CD4-positive, alpha-beta memory T cell (primary cell): ENCODE results near the gene TRAF5. TPM values are rescaled to one million over a fixed set of nuclear protein-coding genes. Genes with fewer than 3 reads are reported as not detected.
"Not testable (repeated sequence)": the region's sequence is repeated elsewhere in the genome, so short reads cannot be mapped to it uniquely, and the experiment has no call there.

ENCODE experiments used
- CTCF ChIA-PET: fragments of 350-600 bp; sonication (Branson Sonifier 250); formaldehyde crosslinking; loops from one replicate; lab custom pipeline; 2021; ENCODE audit warnings: inconsistent platforms; ENCODE audit not compliant: partially characterized antibody; lab: Charles Lee
- POLR2A ChIA-PET: fragments of 350-600 bp; sonication (Branson Sonifier 250); formaldehyde crosslinking; loops from one replicate; lab custom pipeline; 2021; ENCODE audit not compliant: partially characterized antibody; lab: Charles Lee
- DNase-seq, 5 donors: peaks; one replicate each; pipeline versions ENCODE4 v3.0.0 to v3.0.0-alpha.2; 2020 to 2022; ENCODE audit warnings: mixed read lengths in 1 of 5
- H3K27ac ChIP-seq: one replicate; pipeline ENCODE4 v1.7.0; 2013; ENCODE audit warnings: low read depth, low read length
- H3K27me3 ChIP-seq: 2 replicates; pipeline ENCODE4 v1.7.0; 2013; ENCODE audit warnings: mild to moderate bottlenecking, low read length, moderate library complexity; ENCODE audit not compliant: insufficient read depth
- H3K36me3 ChIP-seq: 2 replicates; pipeline ENCODE4 v1.7.0; 2013; ENCODE audit warnings: mild to moderate bottlenecking, low read length, moderate library complexity; ENCODE audit not compliant: insufficient read depth
- H3K4me1 ChIP-seq: 2 replicates; pipeline ENCODE4 v1.7.0; 2013; ENCODE audit warnings: mild to moderate bottlenecking, low read length, moderate library complexity; ENCODE audit not compliant: insufficient read depth
- H3K4me3 ChIP-seq, 2 donors: one replicate each; pipeline ENCODE4 v1.7.0; 2013; ENCODE audit warnings: low read length in 2 of 2, mild to moderate bottlenecking in 1 of 2
- H3K9me3 ChIP-seq, 2 donors: one replicate each; pipeline ENCODE4 v1.7.0; 2013; ENCODE audit warnings: low read length in 2 of 2, control low read depth in 1 of 2; ENCODE audit not compliant: control insufficient read depth in 1 of 2
- H3K27ac Mint-ChIP-seq, 7 donors: one replicate each; pipeline ENCODE4 v1.8.0; 2020 to 2021; ENCODE audit warnings: mixed read lengths in 7 of 7, mild to moderate bottlenecking in 6 of 7, inconsistent platforms in 3 of 7, moderate library complexity in 3 of 7
- H3K27me3 Mint-ChIP-seq, 2 donors: one replicate each; pipeline ENCODE4 v1.8.0; 2020 to 2021; ENCODE audit warnings: mixed read lengths in 2 of 2
- H3K36me3 Mint-ChIP-seq, 2 donors: one replicate each; pipeline ENCODE4 v1.8.0; 2020 to 2021; ENCODE audit warnings: mixed read lengths in 2 of 2, inconsistent platforms in 1 of 2, mild to moderate bottlenecking in 1 of 2
- H3K4me1 Mint-ChIP-seq, 4 donors: one replicate each; pipeline ENCODE4 v1.8.0; 2020 to 2021; ENCODE audit warnings: mixed read lengths in 4 of 4, mild to moderate bottlenecking in 1 of 4
- H3K4me3 Mint-ChIP-seq, 8 donors: one replicate each; pipeline ENCODE4 v1.8.0; 2020 to 2021; ENCODE audit warnings: mixed read lengths in 8 of 8, mild to moderate bottlenecking in 7 of 8, moderate library complexity in 6 of 8, inconsistent platforms in 3 of 8
- H3K9me3 Mint-ChIP-seq, 8 donors: one replicate each; pipeline ENCODE4 v1.8.0; 2020 to 2021; ENCODE audit warnings: mixed read lengths in 8 of 8, mild to moderate bottlenecking in 5 of 8, inconsistent platforms in 3 of 8, moderate library complexity in 1 of 8
- intact Hi-C: fragments of 100-400 bp; cut with micrococcal nuclease; formaldehyde crosslinking; loops from one replicate; pipeline ENCODE4 v1.15.1; 2023
- polyA plus RNA-seq, 2 donors: library from polyadenylated mRNA; unstranded; fragments of 300-500 nt; fragmentation: Illumina TruSeq; gene quantifications; one replicate each; pipeline ENCODE4 v1.2.3, GENCODE V29; 2021
- total RNA-seq, 2 experiments: library from RNA; stranded (reverse); gene quantifications; one replicate each; pipeline ENCODE4 v1.2.3, GENCODE V29; 2021

Gene TRAF5
- total and polyA plus RNA-seq, 4 experiments from 2014 or later = 22.5 to 95.1 (median 58.6) TPM

DNA sequence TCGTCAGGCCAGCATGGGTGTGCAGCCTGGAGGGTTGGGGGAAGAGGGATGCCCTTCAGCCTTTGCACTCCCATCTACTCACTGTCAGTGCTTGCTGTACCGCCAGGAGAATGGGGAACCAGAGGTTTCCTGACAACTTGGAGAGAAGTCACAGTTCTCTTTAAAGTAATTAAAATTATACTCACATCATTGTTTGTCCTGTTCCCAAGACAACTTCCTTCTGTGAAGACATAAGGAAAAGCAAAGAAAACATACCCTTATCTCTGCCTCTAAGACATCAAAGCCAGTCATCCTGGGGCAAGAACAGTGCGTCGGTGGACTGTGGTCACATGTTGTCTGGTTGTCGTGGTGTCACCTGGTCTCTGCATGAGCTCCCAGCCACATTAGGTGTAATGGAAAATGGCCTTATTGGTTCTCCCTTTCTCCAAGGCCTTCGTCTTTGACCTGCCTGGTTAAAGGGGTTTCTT is 17.6 kb downstream of the TRAF5 start:
- Mint-ChIP-seq H3K36me3 (peaks cover 24 to 28% of the 10 kb centered on the region in 2 donors), H3K27ac (peak overlapping the region in 6 of 7 donors; percentile 18 to 74 (median 72)), H3K27me3 (no peaks in the 10 kb centered on the region), H3K9me3 (no peaks in the 10 kb centered on the region), H3K4me1 (peaks cover 61 to 97% (median 79%) of the 10 kb centered on the region in 4 donors), H3K4me3 (peak overlapping the region in 2 of 8 donors; percentile 26 to 61)
- intact Hi-C loops = no loop called here
- Histone ChIP-seq H3K9me3 (no peaks in the 10 kb centered on the region), H3K27ac (no peak overlapping the region), H3K4me3 (no peak overlapping the region), H3K4me1 (peaks cover 93% of the 10 kb centered on the region), H3K27me3 (no peaks in the 10 kb centered on the region), H3K36me3 (no peaks in the 10 kb centered on the region)
- POLR2A ChIA-PET = interaction anchor here (1.2 to 2.4 kb wide), 3 partner anchors 10 to 15 kb away, joined by 3 to 13 read pairs (median 4); no protein-coding TSS in a partner anchor
- CTCF ChIA-PET = interaction anchor here (1.1 to 21.4 kb wide), 3 partner anchors 17 to 235 kb away, joined by 3 to 250 read pairs (median 4); partner anchors contain the start of genes SLC30A1 and TRAF5
- no peak for DNase-seq

DNA sequence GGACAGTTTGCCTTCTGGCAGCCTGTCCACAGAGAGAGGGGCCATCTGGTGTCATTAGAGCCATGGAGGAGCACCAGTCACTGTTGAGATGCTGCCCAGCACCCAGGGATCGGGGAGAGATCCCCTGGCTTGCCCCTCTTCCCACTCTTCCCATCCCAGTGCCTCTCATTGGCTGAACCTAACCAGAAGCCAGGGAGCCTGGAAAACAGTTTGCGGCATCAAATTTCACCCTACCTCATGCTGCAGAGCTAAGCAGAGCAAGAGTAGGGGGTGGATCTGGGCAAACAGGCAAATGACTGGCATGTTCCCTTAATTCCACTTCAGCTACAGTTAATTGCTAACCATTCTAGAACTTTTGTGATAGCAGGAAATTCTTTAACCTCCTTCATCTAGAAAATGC is 19.1 kb downstream of the TRAF5 start:
- H3K27me3 ChIP-seq = no peaks in the 10 kb centered on the region
- H3K9me3 Mint-ChIP-seq = no peaks in the 10 kb centered on the region
- intact Hi-C loops = no loop called here
- peaks cover 94% of the 10 kb centered on the region for H3K4me1 ChIP-seq
- H3K27me3 Mint-ChIP-seq = no peaks in the 10 kb centered on the region
- no peak for DNase-seq
- ChIA-PET CTCF (interaction anchor here (3.4 to 21.4 kb wide), 2 partner anchors 9 to 19 kb away, joined by 16 to 250 read pairs; partner anchors contain the start of gene TRAF5), POLR2A (interaction anchor here (1.5 to 3.8 kb wide), 2 partner anchors 9 to 17 kb away, joined by 4 to 27 read pairs; no protein-coding TSS in a partner anchor)
- H3K27ac ChIP-seq = no peak overlapping the region
- H3K4me3 ChIP-seq = no peak overlapping the region
- peaks cover 67 to 97% (median 83%) of the 10 kb centered on the region in 4 donors for H3K4me1 Mint-ChIP-seq
- H3K9me3 ChIP-seq = no peaks in the 10 kb centered on the region
- H3K4me3 Mint-ChIP-seq = peak overlapping the region in 1 of 8 donors; percentile 21
- H3K36me3 ChIP-seq = no peaks in the 10 kb centered on the region
- peak overlapping the region in 6 of 7 donors; percentile 13 to 62 (median 52) for H3K27ac Mint-ChIP-seq
- peaks cover 25 to 30% of the 10 kb centered on the region in 2 donors for H3K36me3 Mint-ChIP-seq

DNA sequence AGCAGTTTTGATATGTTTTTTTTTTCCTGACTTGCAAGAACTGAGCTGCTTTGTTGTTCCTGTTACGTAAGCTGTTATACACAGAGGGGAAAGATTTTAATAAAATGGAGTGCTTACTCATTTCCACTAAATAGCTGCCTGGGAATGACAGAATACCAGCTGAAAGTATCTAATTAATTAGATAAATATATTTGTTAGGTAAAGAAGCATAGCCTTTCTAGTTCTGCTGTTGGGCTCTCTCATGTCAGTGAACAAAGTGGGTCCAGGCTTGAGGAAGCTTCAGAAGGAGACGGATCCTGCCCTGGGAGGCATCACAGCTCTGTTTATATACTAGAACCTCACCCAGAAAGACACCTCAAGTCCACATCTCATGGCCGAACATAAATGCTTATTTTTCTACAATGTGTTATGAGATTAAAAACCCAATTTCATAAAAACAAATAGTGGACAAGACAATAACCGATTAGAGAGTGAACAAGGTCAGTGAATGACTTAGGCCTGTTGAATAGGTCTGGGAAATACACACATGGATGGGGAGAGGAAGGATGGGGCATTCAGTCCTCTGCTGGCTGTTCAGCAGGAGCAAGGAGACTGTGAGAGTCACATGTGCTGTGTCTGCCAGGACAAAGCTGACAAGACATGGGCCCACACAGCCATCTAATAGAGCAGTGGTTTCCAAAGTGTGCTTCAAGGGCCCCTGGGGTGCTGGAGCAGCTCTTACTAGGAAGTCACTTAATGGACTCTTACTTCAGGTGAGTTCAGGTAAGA is 20.6 kb downstream of the TRAF5 start:
- H3K27ac ChIP-seq = no peak overlapping the region
- ChIA-PET POLR2A (interaction anchor here (0.6 to 3.8 kb wide), 4 partner anchors 10 to 20 kb away, joined by 3 to 27 read pairs (median 4); no protein-coding TSS in a partner anchor), CTCF (interaction anchor here (1.0 to 21.4 kb wide), 4 partner anchors 9 to 129 kb away, joined by 3 to 250 read pairs (median 12); partner anchors contain the start of gene TRAF5)
- H3K27me3 Mint-ChIP-seq = no peaks in the 10 kb centered on the region
- peaks cover 27 to 29% of the 10 kb centered on the region in 2 donors for H3K36me3 Mint-ChIP-seq
- no peak for DNase-seq
- no peak overlapping the region for H3K4me3 ChIP-seq
- peaks cover 65 to 98% (median 82%) of the 10 kb centered on the region in 4 donors for H3K4me1 Mint-ChIP-seq
- peak overlapping the region; percentile 1 to 81 (median 45) for H3K27ac Mint-ChIP-seq
- no peaks in the 10 kb centered on the region for H3K36me3 ChIP-seq
- H3K9me3 Mint-ChIP-seq = peaks cover 0 to 3% (median 0%) of the 10 kb centered on the region in 8 donors
- no peaks in the 10 kb centered on the region for H3K9me3 ChIP-seq
- intact Hi-C loops = no loop called here
- H3K4me1 ChIP-seq = peaks cover 93% of the 10 kb centered on the region
- no peaks in the 10 kb centered on the region for H3K27me3 ChIP-seq
- peak overlapping the region in 2 of 8 donors; percentile 17 to 29 for H3K4me3 Mint-ChIP-seq

DNA sequence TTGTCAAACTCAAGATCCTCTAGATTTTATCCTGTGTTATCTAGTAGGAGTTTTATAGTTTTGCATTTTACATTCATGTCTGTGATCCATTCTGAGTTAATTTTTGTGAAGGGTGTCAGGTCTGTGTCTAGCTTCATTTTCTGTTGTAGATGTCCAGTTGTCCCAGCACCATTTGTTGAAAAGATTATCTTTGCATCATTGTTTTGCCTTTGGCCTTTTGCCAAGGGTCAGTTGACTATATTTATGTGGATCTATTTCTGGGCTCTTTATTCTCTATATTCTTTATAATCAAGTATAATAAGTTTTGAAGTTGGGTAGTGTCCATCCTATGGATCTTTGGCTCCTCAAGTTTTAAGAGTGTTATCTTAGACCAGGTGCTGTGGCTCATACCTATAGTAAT is 21.9 kb downstream of the TRAF5 start:
- Mint-ChIP-seq H3K4me3 (no peak overlapping the region), H3K27ac (peak overlapping the region in 4 of 7 donors; percentile 37 to 80 (median 47)), H3K9me3 (peaks cover 0 to 3% (median 0%) of the 10 kb centered on the region in 8 donors), H3K27me3 (no peaks in the 10 kb centered on the region), H3K36me3 (peaks cover 27 to 28% of the 10 kb centered on the region in 2 donors), H3K4me1 (peaks cover 66 to 99% (median 82%) of the 10 kb centered on the region in 4 donors)
- intact Hi-C loops = no loop called here
- POLR2A ChIA-PET = interaction anchor here (3.8 kb wide), 1 partner anchor 12 kb away, joined by 27 read pairs; no protein-coding TSS in a partner anchor
- no peak overlapping the region for H3K4me3 ChIP-seq
- no peaks in the 10 kb centered on the region for H3K36me3 ChIP-seq
- CTCF ChIA-PET = interaction anchor here (1.0 to 21.4 kb wide), 5 partner anchors 8 to 128 kb away, joined by 3 to 250 read pairs (median 8); partner anchors contain the start of gene TRAF5
- no peaks in the 10 kb centered on the region for H3K9me3 ChIP-seq
- no peak overlapping the region for H3K27ac ChIP-seq
- H3K27me3 ChIP-seq = no peaks in the 10 kb centered on the region
- H3K4me1 ChIP-seq = peaks cover 93% of the 10 kb centered on the region
- DNase-seq = no peak

DNA sequence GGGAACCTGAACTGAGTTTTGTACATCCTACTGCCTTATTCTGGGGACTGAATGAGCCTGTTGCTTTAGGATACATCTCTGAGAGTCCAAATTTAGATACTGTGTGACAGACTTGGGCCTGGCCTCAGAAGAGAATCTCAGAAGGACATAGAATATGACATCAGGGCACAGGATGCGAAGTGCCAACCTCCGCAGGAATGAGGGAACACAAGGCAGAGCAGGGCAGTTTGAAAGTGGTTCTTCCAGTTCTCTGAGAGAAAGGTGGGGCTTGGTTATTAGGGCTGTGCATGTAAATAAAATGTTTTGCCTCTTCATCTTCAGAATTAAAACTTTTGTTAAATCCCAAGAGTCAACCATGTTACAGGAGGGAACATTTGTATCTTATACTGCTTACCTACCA is 23.1 kb downstream of the TRAF5 start:
- peak overlapping the region in 3 of 8 donors; percentile 18 to 52 (median 29) for H3K4me3 Mint-ChIP-seq
- peaks cover 0 to 3% (median 0%) of the 10 kb centered on the region in 8 donors for H3K9me3 Mint-ChIP-seq
- peak overlapping the region; percentile 44 to 87 (median 69) for H3K27ac Mint-ChIP-seq
- DNase-seq = no peak
- H3K36me3 ChIP-seq = no peaks in the 10 kb centered on the region
- intact Hi-C loops = no loop called here
- H3K36me3 Mint-ChIP-seq = peaks cover 22 to 24% of the 10 kb centered on the region in 2 donors
- no peaks in the 10 kb centered on the region for H3K27me3 Mint-ChIP-seq
- H3K9me3 ChIP-seq = no peaks in the 10 kb centered on the region
- H3K4me1 ChIP-seq = peaks cover 93% of the 10 kb centered on the region
- no peaks in the 10 kb centered on the region for H3K27me3 ChIP-seq
- H3K4me3 ChIP-seq = no peak overlapping the region
- ChIA-PET CTCF (interaction anchor here (1.9 to 21.4 kb wide), 3 partner anchors 9 to 23 kb away, joined by 7 to 250 read pairs (median 13); partner anchors contain the start of gene TRAF5), POLR2A (no interaction called here)
- H3K4me1 Mint-ChIP-seq = peaks cover 69 to 99% (median 84%) of the 10 kb centered on the region in 4 donors
- H3K27ac ChIP-seq = no peak overlapping the region

DNA sequence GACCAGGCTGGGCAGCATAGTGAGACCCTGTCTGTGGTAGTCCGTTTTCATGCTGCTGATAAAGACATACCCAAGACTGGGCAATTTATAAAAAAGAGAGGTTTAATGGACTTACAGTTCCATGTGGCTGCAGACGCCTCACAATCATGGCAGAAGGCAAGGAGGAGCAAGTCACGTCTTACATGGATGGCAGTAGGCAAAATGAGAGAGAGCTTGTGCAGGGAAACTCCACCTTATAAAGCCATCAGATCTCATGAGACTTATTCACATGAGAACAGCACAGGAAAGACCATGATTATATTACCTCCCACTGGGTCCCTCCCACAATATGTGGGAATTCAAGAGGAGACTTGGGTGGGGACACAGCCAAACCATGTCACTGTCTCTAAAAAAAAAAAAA is 25.4 kb downstream of the TRAF5 start:
- Mint-ChIP-seq H3K4me3 (peak overlapping the region in 7 of 8 donors; percentile 64 to 79 (median 71)), H3K4me1 (peaks cover 62 to 83% (median 72%) of the 10 kb centered on the region in 4 donors), H3K36me3 (peaks cover 27 to 37% of the 10 kb centered on the region in 2 donors), H3K27ac (peak overlapping the region; percentile 79 to 95 (median 86))
- H3K27me3 ChIP-seq, H3K36me3 ChIP-seq, H3K27me3 Mint-ChIP-seq, H3K9me3 ChIP-seq, DNase-seq, intact Hi-C loops, H3K27ac ChIP-seq, H3K9me3 Mint-ChIP-seq, H3K4me3 ChIP-seq: not testable (repeated sequence)
- ChIA-PET CTCF (interaction anchor here (3.1 to 21.4 kb wide), 2 partner anchors 15 to 25 kb away, joined by 13 to 250 read pairs; partner anchors contain the start of gene TRAF5), POLR2A (interaction anchor here (0.9 to 1.5 kb wide), 4 partner anchors 17 to 28 kb away, joined by 3 to 4 read pairs (median 3); no protein-coding TSS in a partner anchor)
- H3K4me1 ChIP-seq = peaks cover 73% of the 10 kb centered on the region
